Suppressor macrophage treated with lipopolysaccharide for 1 hour (primary cell): ENCODE results near the gene CELF6.
A peak's percentile ranks its signal among the peaks of the same experiment; 100 is the strongest.

Experiments
- DNase-seq, 3 donors: peaks; one replicate each; pipeline ENCODE4 v3.0.0-alpha.2; 2020 to 2022

CELF6 gene

GRCh38 chr15:72271221-72271620 is 48.7 kb downstream of the CELF6 start:
- DNase-seq = peak in 1 of 3 donors; percentile 32

GRCh38 chr15:72269739-72270138 is 50.2 kb downstream of the CELF6 start:
- no peak for DNase-seq

GRCh38 chr15:72265031-72265430 is 54.9 kb downstream of the CELF6 start:
- peak; percentile 59 to 78 (median 77) for DNase-seq

GRCh38 chr15:72252663-72253299 is 67.2 kb downstream of the CELF6 start:
- DNase-seq = no peak

GRCh38 chr15:72249142-72249810 is 70.7 kb downstream of the CELF6 start:
- peak; percentile 51 to 66 (median 56) for DNase-seq

GRCh38 chr15:72248514-72248913 is 71.4 kb downstream of the CELF6 start:
- DNase-seq = no peak

GRCh38 chr15:72242775-72243370 is 77.1 kb downstream of the CELF6 start:
- DNase-seq = no peak

GRCh38 chr15:72239652-72240051 is 80.3 kb downstream of the CELF6 start:
- DNase-seq = no peak

GRCh38 chr15:72238586-72238985 is 81.4 kb downstream of the CELF6 start:
- DNase-seq = no peak

GRCh38 chr15:72237853-72238224 is 82.1 kb downstream of the CELF6 start:
- no peak for DNase-seq

- peak; percentile 92 to 96 (median 96) for DNase-seq
Measured at GRCh38 chr15:72237029-72237852, 82.7 kb downstream of the CELF6 start.

GRCh38 chr15:72236381-72237003 is 83.5 kb downstream of the CELF6 start:
- no peak for DNase-seq

GRCh38 chr15:72235298-72235697 is 84.7 kb downstream of the CELF6 start:
- DNase-seq = no peak
